CD4-positive, alpha-beta T cell treated with Interleukin-1 beta for 1 hour (primary cell): ENCODE measurements around the gene GARNL3.

Experiments used
- DNase-seq, 2 donors: peaks; one replicate each; pipeline ENCODE4 v3.0.0-alpha.2; 2020 to 2022

Gene GARNL3

GRCh38 chr9:127411122-127411521 is 146.5 kb downstream of the GARNL3 start:
- no peak for DNase-seq

- no peak for DNase-seq
Observed at GRCh38 chr9:127415141-127415540, 150.6 kb downstream of the GARNL3 start.

- no peak for DNase-seq
Observed at GRCh38 chr9:127415657-127416056, 151.1 kb downstream of the GARNL3 start.

- no peak for DNase-seq
Observed at GRCh38 chr9:127417131-127418036, 152.8 kb downstream of the GARNL3 start.

- DNase-seq, result peak; percentile 38 to 44
Observed at GRCh38 chr9:127418037-127418471, 153.5 kb downstream of the GARNL3 start.

GRCh38 chr9:127419348-127419747 is 154.8 kb downstream of the GARNL3 start:
- DNase-seq, result no peak

GRCh38 chr9:127421057-127421456 is 156.5 kb downstream of the GARNL3 start:
- no peak for DNase-seq

GRCh38 chr9:127422133-127422782 is 157.7 kb downstream of the GARNL3 start:
- DNase-seq, result no peak

GRCh38 chr9:127422787-127423186 is 158.2 kb downstream of the GARNL3 start:
- DNase-seq, result no peak

- no peak for DNase-seq
Observed at GRCh38 chr9:127423476-127423933, 158.9 kb downstream of the GARNL3 start.

GRCh38 chr9:127423934-127424675 is 159.5 kb downstream of the GARNL3 start, which contains the start of gene ZNF79:
TSS of gene ZNF79 (plus strand) at chr9:127424382. CDS start at chr9:127424788, 406 bp downstream.
- DNase-seq, result peak; percentile 89 to 90

GRCh38 chr9:127424676-127424999 is 160.1 kb downstream of the GARNL3 start:
- DNase-seq, result peak in 1 of 2 donors; percentile 27

- no peak for DNase-seq
Observed at GRCh38 chr9:127426756-127427155, 162.2 kb downstream of the GARNL3 start.

- DNase-seq, result no peak
Observed at GRCh38 chr9:127428348-127428747, 163.8 kb downstream of the GARNL3 start.

- no peak for DNase-seq
Observed at GRCh38 chr9:127430415-127430814, 165.8 kb downstream of the GARNL3 start.

- DNase-seq, result peak; percentile 31 to 33
Observed at GRCh38 chr9:127437497-127438264, 173.1 kb downstream of the GARNL3 start.

- DNase-seq, result no peak
Observed at GRCh38 chr9:127438394-127438793, 173.8 kb downstream of the GARNL3 start.
